K562 (cell line): Measurements from ENCODE around the gene LMO2.

Experiments
- ATF3 ChIP-seq, 2 experiments: fragments of 450-650 bp in 1 of 2; sonication (generic) in 1 of 2; formaldehyde crosslinking in 1 of 2; IDR thresholded peaks in 1 of 2; conservative IDR thresholded peaks in 1 of 2; 2 replicates each; pipeline versions ENCODE4 v1.6.1 to v1.8.1; 2016 to 2023; ENCODE audit warnings: mild to moderate bottlenecking in 2 of 2, moderate library complexity in 2 of 2, inconsistent platforms in 1 of 2, missing genetic modification reagents in 1 of 2
- CGGBP1 ChIP-seq: fragments of 250-450 bp; sonication (Bioruptor Pico); IDR thresholded peaks from 2 replicates; pipeline ENCODE4 v1.9.0; 2021; ENCODE audit warnings: mild to moderate bottlenecking
- ELF2 ChIP-seq: fragments of 250-450 bp; sonication (Bioruptor Pico); IDR thresholded peaks from 2 replicates; pipeline ENCODE4 v1.5.0; 2021; ENCODE audit warnings: mild to moderate bottlenecking
- ID3 ChIP-seq, 2 experiments: fragments of 250-450 bp in 1 of 2; fragments of 450-650 bp in 1 of 2; sonication (Bioruptor Pico) in 1 of 2; IDR thresholded peaks; 2 replicates each; pipeline versions ENCODE4 v1.6.1 to v1.8.0; 2016 to 2021; ENCODE audit warnings: mild to moderate bottlenecking in 2 of 2, moderate library complexity in 2 of 2, missing compliant biosample characterization in 1 of 2, missing genetic modification characterization in 1 of 2
- POLR2AphosphoS2 ChIP-seq: IDR thresholded peaks from 2 replicates; pipeline ENCODE4 v1.6.1; 2012; ENCODE audit warnings: low read length, improper control_type of control experiment
- SMAD4 ChIP-seq: fragments of 250-450 bp; sonication (Bioruptor Pico); conservative IDR thresholded peaks from 2 replicates; pipeline ENCODE4 v1.8.0; 2021; ENCODE audit warnings: inconsistent platforms, mild to moderate bottlenecking, moderate library complexity
- ZBTB26 ChIP-seq: fragments of 450-650 bp; formaldehyde crosslinking; IDR thresholded peaks from 2 replicates; pipeline ENCODE4 v1.4.0; 2022; ENCODE audit warnings: missing genetic modification characterization

GRCh38 chr11:33930317-33931021 is 38.6 kb upstream of the LMO2 start:
- no peak for TF ChIP-seq SMAD4 (CRISPR knock-in tag)
- TF ChIP-seq ID3 (CRISPR knock-in tag; IDR thresholded peaks at IDR 0.05), result no peak
- TF ChIP-seq ID3 (tag; IDR thresholded peaks at IDR 0.05), result no peak
- TF ChIP-seq CGGBP1 (CRISPR knock-in tag), result no peak
- no peak for TF ChIP-seq ZBTB26 (CRISPR knock-in tag)
- no peak for TF ChIP-seq ATF3 (IDR thresholded peaks at IDR 0.05)
- no peak for TF ChIP-seq ATF3 (CRISPR knock-in tag; conservative IDR thresholded peaks at IDR 0.05)
- TF ChIP-seq POLR2AphosphoS2, result no peak
- TF ChIP-seq ELF2, result no peak
